LNCAP (cell line): ENCODE data around the gene MAGI2.
A peak's percentile ranks its signal among the peaks of the same experiment; 100 is the strongest.

Experiments used
- TF ChIP-seq, protein P1 (sequence below): fragments of 450-650 bp; IDR thresholded peaks from 2 replicates; pipeline ENCODE4 v1.5.1; 2017; ENCODE audit warnings: mild to moderate bottlenecking

The MAGI2 gene

GRCh38 chr7:78253850-78254725 lies 1199.4 kb downstream of the MAGI2 start:
- TF ChIP-seq, protein P1, sequence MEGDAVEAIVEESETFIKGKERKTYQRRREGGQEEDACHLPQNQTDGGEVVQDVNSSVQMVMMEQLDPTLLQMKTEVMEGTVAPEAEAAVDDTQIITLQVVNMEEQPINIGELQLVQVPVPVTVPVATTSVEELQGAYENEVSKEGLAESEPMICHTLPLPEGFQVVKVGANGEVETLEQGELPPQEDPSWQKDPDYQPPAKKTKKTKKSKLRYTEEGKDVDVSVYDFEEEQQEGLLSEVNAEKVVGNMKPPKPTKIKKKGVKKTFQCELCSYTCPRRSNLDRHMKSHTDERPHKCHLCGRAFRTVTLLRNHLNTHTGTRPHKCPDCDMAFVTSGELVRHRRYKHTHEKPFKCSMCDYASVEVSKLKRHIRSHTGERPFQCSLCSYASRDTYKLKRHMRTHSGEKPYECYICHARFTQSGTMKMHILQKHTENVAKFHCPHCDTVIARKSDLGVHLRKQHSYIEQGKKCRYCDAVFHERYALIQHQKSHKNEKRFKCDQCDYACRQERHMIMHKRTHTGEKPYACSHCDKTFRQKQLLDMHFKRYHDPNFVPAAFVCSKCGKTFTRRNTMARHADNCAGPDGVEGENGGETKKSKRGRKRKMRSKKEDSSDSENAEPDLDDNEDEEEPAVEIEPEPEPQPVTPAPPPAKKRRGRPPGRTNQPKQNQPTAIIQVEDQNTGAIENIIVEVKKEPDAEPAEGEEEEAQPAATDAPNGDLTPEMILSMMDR, result no peak

DNA sequence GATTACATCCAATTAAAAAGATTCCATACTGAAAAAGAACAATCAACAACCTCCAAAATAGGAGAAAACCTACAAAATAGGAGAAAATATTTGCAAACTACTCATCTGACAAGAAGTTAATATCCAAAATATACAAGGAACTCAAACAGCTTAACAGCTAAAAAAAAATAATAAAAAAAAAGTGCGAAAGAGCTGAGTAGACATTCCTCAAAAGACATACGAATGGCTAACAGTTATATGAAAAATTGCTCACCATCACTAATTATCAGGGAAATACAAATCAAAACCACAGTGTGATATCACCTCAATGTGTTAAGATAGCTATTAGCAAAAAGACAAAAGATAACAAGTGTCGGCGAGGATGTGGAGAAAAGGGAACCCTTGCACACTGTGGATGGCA lies 1204.6 kb downstream of the MAGI2 start:
- TF ChIP-seq, protein P1, result no peak

- TF ChIP-seq, protein P1, result no peak
Measured at GRCh38 chr7:78247910-78248689, 1205.4 kb downstream of the MAGI2 start.

GRCh38 chr7:78234634-78235033 lies 1218.8 kb downstream of the MAGI2 start:
- TF ChIP-seq, protein P1, result no peak

DNA sequence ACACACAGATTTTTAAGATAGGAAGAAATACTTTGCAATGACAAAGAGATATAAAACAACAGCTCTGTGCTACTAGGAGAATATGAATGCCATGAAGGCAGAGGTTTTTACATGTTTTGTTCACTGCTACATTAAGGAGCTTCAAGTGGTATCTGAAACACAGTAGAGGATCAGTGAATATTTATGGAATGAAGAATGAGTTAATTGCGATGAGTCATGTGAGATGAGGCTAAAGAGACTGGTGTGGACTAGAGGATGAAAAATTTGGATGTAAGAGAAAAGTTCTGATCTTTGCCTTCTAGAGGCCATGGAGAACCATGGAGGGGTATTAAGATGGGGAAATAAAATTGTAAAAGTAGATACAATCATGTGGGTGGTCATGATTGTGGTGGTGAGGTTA lies 1220.7 kb downstream of the MAGI2 start:
- TF ChIP-seq, protein P1, result no peak

GRCh38 chr7:78226059-78226719 lies 1227.3 kb downstream of the MAGI2 start:
- TF ChIP-seq, protein P1, result peak; percentile 75

GRCh38 chr7:78225534-78225933 lies 1227.9 kb downstream of the MAGI2 start:
- TF ChIP-seq, protein P1, result no peak
